HL-60 (cell line): ENCODE results near the gene TRPM2.

Experiments used
- GABPA ChIP-seq: IDR thresholded peaks from 2 replicates; pipeline ENCODE4 v1.6.1; 2012; ENCODE audit warnings: low read depth
- POLR2AphosphoS5 ChIP-seq: IDR thresholded peaks from 2 replicates; pipeline ENCODE4 v1.6.1; 2012; ENCODE audit warnings: low read depth
- REST ChIP-seq: IDR thresholded peaks from 2 replicates; pipeline ENCODE4 v1.6.1; 2012; ENCODE audit warnings: low read depth; ENCODE audit not compliant: insufficient replicate concordance
- TF ChIP-seq, protein P1 (sequence below): IDR thresholded peaks from one replicate; pipeline ENCODE4 v1.5.1; 2011; ENCODE audit warnings: low read length, control low read depth, inconsistent platforms; ENCODE audit not compliant: insufficient read depth

GRCh38 chr21:44455524-44456213 lies 102.2 kb downstream of the TRPM2 start:
- TF ChIP-seq, protein P1, sequence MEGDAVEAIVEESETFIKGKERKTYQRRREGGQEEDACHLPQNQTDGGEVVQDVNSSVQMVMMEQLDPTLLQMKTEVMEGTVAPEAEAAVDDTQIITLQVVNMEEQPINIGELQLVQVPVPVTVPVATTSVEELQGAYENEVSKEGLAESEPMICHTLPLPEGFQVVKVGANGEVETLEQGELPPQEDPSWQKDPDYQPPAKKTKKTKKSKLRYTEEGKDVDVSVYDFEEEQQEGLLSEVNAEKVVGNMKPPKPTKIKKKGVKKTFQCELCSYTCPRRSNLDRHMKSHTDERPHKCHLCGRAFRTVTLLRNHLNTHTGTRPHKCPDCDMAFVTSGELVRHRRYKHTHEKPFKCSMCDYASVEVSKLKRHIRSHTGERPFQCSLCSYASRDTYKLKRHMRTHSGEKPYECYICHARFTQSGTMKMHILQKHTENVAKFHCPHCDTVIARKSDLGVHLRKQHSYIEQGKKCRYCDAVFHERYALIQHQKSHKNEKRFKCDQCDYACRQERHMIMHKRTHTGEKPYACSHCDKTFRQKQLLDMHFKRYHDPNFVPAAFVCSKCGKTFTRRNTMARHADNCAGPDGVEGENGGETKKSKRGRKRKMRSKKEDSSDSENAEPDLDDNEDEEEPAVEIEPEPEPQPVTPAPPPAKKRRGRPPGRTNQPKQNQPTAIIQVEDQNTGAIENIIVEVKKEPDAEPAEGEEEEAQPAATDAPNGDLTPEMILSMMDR = peak; percentile 28
- no peak for TF ChIP-seq GABPA
- TF ChIP-seq POLR2AphosphoS5 = no peak
- no peak for TF ChIP-seq REST
